GM10248 (cell line): ENCODE data around the gene RSAD1.
"Not testable (repeated sequence)": the region's sequence is repeated elsewhere in the genome, so short reads cannot be mapped to it uniquely, and the experiment has no call there.

Experiments
- CTCF ChIA-PET: fragments of 300-600 bp; sonication (Branson Sonifier 250); formaldehyde crosslinking; extraction: SDS; loops from one replicate; lab custom pipeline; 2021; ENCODE audit warnings: antibody characterized with exemption; lab: Yijun Ruan, JAX
- POLR2A ChIA-PET: fragments of 350-650 bp; sonication (Branson Sonifier 250); formaldehyde crosslinking; extraction: SDS; loops from one replicate; lab custom pipeline; 2020; ENCODE audit warnings: antibody characterized with exemption; lab: Yijun Ruan, JAX
- DNase-seq: peaks from one replicate; pipeline ENCODE4 v3.0.0; 2012; ENCODE audit errors: extremely low spot score
- TF ChIP-seq, protein P1 (sequence below): IDR thresholded peaks from 2 replicates; pipeline ENCODE4 v1.5.1; 2012; ENCODE audit warnings: mild to moderate bottlenecking, low read depth; ENCODE audit errors: extremely low read depth, missing control alignments, control extremely low read depth

The RSAD1 gene

DNA sequence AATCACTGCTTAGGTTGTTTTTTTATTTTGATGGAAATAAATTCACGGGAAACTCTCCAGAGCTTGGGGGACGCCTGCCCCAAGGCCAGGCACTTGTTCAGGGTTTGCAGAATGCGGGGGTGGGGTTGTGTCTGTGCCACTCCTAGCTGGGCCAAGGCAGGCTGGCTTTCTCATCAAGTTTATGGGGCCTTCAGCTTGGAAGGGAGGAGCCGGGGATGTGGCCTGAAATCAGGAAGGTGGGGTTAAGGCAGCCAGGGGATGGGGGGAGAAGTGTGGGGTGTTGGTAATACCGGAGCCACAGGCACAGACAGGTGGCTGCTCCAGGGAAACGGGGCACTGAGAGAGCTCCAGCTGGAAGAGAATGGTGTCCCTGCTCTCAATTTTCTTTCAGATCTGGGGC is 8.2 kb upstream of the RSAD1 start:
- CTCF ChIA-PET: interaction anchor here (0.6 to 1.8 kb wide), 4 partner anchors 8 to 73 kb away, joined by 3 to 8 read pairs (median 4); partner anchors contain the start of gene LRRC59
- TF ChIP-seq, protein P1, sequence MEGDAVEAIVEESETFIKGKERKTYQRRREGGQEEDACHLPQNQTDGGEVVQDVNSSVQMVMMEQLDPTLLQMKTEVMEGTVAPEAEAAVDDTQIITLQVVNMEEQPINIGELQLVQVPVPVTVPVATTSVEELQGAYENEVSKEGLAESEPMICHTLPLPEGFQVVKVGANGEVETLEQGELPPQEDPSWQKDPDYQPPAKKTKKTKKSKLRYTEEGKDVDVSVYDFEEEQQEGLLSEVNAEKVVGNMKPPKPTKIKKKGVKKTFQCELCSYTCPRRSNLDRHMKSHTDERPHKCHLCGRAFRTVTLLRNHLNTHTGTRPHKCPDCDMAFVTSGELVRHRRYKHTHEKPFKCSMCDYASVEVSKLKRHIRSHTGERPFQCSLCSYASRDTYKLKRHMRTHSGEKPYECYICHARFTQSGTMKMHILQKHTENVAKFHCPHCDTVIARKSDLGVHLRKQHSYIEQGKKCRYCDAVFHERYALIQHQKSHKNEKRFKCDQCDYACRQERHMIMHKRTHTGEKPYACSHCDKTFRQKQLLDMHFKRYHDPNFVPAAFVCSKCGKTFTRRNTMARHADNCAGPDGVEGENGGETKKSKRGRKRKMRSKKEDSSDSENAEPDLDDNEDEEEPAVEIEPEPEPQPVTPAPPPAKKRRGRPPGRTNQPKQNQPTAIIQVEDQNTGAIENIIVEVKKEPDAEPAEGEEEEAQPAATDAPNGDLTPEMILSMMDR: no peak
- POLR2A ChIA-PET: no interaction called here
- DNase-seq: no peak

DNA sequence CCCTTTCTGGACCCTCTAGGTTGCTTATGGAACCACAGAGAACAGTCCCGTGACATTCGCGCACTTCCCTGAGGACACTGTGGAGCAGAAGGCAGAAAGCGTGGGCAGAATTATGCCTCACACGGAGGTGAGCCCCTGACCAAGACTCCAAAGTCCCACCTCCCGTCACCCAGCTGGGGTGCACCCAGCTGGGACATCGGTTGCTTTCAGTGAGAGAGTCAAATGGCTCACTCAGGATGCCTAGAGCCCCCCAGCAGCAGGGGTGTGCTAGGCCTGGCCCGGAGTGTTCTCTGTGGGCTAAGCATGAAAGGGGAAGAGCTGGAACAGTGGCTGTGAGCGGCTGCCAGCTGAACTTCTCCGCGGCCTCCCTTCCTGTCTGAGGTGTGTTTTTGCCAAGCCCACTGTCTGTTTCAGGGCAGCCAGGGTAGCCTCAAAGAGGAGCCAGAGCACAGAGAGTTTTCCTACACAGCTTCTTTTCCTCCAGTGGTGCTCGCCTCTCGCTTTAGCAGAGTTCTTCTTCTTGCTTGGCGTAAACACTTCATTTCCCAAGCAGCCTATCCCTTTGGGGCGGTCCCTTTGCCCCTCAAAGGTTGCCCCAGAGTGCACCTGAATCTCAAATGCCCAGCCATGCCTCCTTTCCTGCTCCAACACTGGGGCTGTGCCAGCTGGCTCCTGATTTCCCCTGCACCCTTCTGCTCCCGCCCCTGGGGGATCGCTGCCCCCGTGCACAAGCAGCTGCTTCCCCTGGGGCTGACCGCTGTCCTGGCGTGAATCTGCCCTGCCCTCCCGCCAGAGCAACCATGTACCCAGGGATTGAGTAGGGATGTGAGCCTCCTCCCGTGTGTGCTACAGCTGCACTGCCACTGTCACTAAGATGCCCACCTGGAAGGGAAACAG is 7.4 kb upstream of the RSAD1 start:
- CTCF ChIA-PET: interaction anchor here (1.0 to 2.4 kb wide), 9 partner anchors 7 to 154 kb away, joined by 3 to 8 read pairs (median 5); partner anchors contain the start of gene LRRC59
- TF ChIP-seq, protein P1: no peak
- POLR2A ChIA-PET: interaction anchor here (0.6 kb wide), 1 partner anchor 13 kb away, joined by 3 read pairs; no protein-coding TSS in a partner anchor
- DNase-seq: no peak

DNA sequence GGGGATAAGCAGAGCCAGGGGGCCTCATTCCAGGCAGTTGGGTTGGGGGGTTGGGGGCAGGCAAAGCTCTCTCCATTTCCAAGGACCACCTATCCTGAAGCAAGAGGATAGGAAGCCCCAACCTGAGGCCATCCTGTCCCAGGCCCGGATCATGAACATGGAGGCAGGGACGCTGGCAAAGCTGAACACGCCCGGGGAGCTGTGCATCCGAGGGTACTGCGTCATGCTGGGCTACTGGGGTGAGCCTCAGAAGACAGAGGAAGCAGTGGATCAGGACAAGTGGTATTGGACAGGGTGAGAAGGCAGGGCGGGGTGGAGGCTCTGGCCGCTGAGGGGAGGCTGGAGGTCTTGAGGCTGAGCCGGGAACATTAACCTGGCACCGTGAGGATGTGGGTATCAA is 6.4 kb upstream of the RSAD1 start:
- POLR2A ChIA-PET: interaction anchor here (0.6 kb wide), 1 partner anchor 14 kb away, joined by 3 read pairs; no protein-coding TSS in a partner anchor
- TF ChIP-seq, protein P1: no peak
- no peak for DNase-seq
- CTCF ChIA-PET: interaction anchor here (0.9 to 2.4 kb wide), 7 partner anchors 8 to 272 kb away, joined by 3 to 7 read pairs (median 3); partner anchors contain the start of gene LRRC59

DNA sequence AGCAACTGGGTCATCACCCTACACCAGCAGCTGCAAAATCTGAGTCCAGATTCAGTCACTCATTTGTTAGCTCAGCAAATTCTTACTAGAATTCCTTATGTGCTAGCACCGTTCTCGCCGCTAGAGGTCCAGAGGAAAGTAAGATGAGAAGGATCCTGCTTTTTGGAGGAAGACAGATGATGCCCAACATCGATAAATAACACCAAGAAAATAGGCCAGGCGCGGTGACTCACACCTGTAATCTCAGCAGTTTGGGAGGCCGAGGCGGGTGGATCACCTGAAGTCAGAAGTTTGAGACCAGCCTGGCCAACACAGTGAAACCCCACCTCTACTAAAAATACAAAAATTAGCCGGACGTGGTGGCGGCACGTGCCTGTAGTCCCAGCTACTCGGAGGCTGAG is 5.9 kb upstream of the RSAD1 start:
- POLR2A ChIA-PET, DNase-seq: not testable (repeated sequence)
- CTCF ChIA-PET: interaction anchor here (0.9 to 2.4 kb wide), 8 partner anchors 9 to 273 kb away, joined by 3 to 7 read pairs (median 3); partner anchors contain the start of gene LRRC59

DNA sequence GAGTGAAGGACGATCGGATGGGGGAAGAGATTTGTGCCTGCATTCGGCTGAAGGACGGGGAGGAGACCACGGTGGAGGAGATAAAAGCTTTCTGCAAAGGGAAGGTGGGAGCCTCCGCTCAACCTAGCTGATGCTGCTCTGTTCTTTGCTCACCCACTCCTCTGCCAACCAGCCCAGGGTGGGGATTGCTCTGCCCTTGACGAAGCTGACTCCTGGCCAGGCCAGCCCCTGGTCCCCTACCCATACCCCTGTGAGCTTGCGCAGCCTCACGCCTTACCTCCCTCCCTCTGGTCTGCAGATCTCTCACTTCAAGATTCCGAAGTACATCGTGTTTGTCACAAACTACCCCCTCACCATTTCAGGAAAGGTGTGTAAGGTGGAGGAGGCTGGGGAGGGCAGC is 4.8 kb upstream of the RSAD1 start:
- POLR2A ChIA-PET: no interaction called here
- no peak for DNase-seq
- TF ChIP-seq, protein P1: no peak
- CTCF ChIA-PET: interaction anchor here (0.7 to 2.3 kb wide), 6 partner anchors 8 to 274 kb away, joined by 3 to 7 read pairs (median 4); partner anchors contain the start of gene LRRC59

DNA sequence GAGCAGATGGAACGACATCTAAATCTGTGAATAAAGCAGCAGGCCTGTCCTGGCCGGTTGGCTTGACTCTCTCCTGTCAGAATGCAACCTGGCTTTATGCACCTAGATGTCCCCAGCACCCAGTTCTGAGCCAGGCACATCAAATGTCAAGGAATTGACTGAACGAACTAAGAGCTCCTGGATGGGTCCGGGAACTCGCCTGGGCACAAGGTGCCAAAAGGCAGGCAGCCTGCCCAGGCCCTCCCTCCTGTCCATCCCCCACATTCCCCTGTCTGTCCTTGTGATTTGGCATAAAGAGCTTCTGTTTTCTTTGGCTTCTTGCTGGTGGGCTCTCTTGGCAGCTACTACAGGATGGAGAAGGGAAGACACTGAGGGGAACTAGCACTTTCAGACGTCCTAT is 4.1 kb upstream of the RSAD1 start:
- TF ChIP-seq, protein P1: no peak
- ChIA-PET POLR2A (no interaction called here), CTCF (interaction anchor here (0.7 to 1.5 kb wide), 6 partner anchors 10 to 151 kb away, joined by 3 to 5 read pairs (median 4); partner anchors contain the start of gene LRRC59)
- no peak for DNase-seq
